HEK293 (cell line): ENCODE measurements around the gene MAP2K6.

Source experiments
- CTCF ChIA-PET: fragments of 350-600 bp; formaldehyde crosslinking; extraction: SDS; loops from one replicate; lab custom pipeline; 2021; ENCODE audit warnings: antibody characterized with exemption; lab: Yijun Ruan, JAX
- POLR2A ChIA-PET: fragments of 300-600 bp; formaldehyde crosslinking; extraction: SDS; loops from one replicate; lab custom pipeline; 2020; ENCODE audit warnings: antibody characterized with exemption, inconsistent platforms; lab: Yijun Ruan, JAX
- H3K27ac ChIP-seq: fragments of 200-500 bp; sonication (Bioruptor generic); 2 replicates; pipeline ENCODE4 v1.5.1; 2014; ENCODE audit warnings: low read depth, low read length, control low read depth, inconsistent platforms; ENCODE audit errors: extremely low read depth
- H3K36me3 ChIP-seq, 2 experiments: fragments of 200-500 bp in 1 of 2; sonication (Bioruptor generic) in 1 of 2; 1 replicate in 1 of 2; 2 replicates in 1 of 2; pipeline ENCODE4 v1.5.1; 2014 to 2017; ENCODE audit warnings: inconsistent platforms in 2 of 2, low read length in 2 of 2; ENCODE audit not compliant: control insufficient read depth in 2 of 2, insufficient read depth in 1 of 2
- H3K4me1 ChIP-seq: fragments of 200-500 bp; sonication (Bioruptor generic); 2 replicates; pipeline ENCODE4 v1.5.1; 2014; ENCODE audit warnings: mild to moderate bottlenecking, low read length, inconsistent platforms; ENCODE audit not compliant: control insufficient read depth, insufficient read depth
- H3K4me3 ChIP-seq: 2 replicates; pipeline ENCODE4 v1.5.1; 2011; ENCODE audit warnings: low read depth, mild to moderate bottlenecking, control low read depth, low read length, moderate library complexity
- H3K9me3 ChIP-seq: fragments of 200-500 bp; sonication (Bioruptor generic); 2 replicates; pipeline ENCODE4 v1.5.1; 2014; ENCODE audit warnings: low read depth, low read length, inconsistent platforms; ENCODE audit not compliant: control insufficient read depth, insufficient read depth
- GLIS2 ChIP-seq: fragments of 450-650 bp; formaldehyde crosslinking; IDR thresholded peaks from 2 replicates; pipeline ENCODE4 v1.5.1; 2016; ENCODE audit warnings: missing biosample characterization, missing genetic modification characterization
- PRDM1 ChIP-seq: fragments of 450-650 bp; formaldehyde crosslinking; IDR thresholded peaks from 2 replicates; pipeline ENCODE4; 2016; ENCODE audit warnings: missing biosample characterization, missing genetic modification characterization
- PRDM6 ChIP-seq: fragments of 450-650 bp; formaldehyde crosslinking; IDR thresholded peaks from 2 replicates; pipeline ENCODE4 v1.5.1; 2017; ENCODE audit warnings: missing biosample characterization, missing genetic modification characterization
- REPIN1 ChIP-seq: fragments of 450-650 bp; formaldehyde crosslinking; IDR thresholded peaks from 2 replicates; pipeline ENCODE4 v1.5.1; 2017; ENCODE audit warnings: missing biosample characterization, missing genetic modification characterization, low read depth
- SCRT2 ChIP-seq: fragments of 450-650 bp; formaldehyde crosslinking; IDR thresholded peaks from 2 replicates; pipeline ENCODE4 v1.5.1; 2016; ENCODE audit warnings: missing biosample characterization, missing genetic modification characterization
- SETDB1 ChIP-seq: IDR thresholded peaks from one replicate; pipeline ENCODE4 v1.6.1; 2017; ENCODE audit warnings: mild to moderate bottlenecking, low read length, moderate library complexity, mixed read lengths; ENCODE audit not compliant: insufficient read length
- TRIM28 ChIP-seq: IDR thresholded peaks from 2 replicates; pipeline ENCODE4 v1.6.1; 2011; ENCODE audit warnings: low read length, control low read depth, borderline replicate concordance
- ZBTB11 ChIP-seq: fragments of 450-650 bp; formaldehyde crosslinking; conservative IDR thresholded peaks from 2 replicates; pipeline ENCODE4 v1.5.1; 2016; ENCODE audit warnings: low read depth, missing biosample characterization, missing genetic modification characterization
- ZBTB6 ChIP-seq: fragments of 450-650 bp; formaldehyde crosslinking; IDR thresholded peaks from 2 replicates; pipeline ENCODE4 v1.5.1; 2017; ENCODE audit warnings: missing biosample characterization, missing genetic modification characterization
- ZBTB7A ChIP-seq: fragments of 450-650 bp; formaldehyde crosslinking; IDR thresholded peaks from 2 replicates; pipeline ENCODE4 v1.5.1; 2016; ENCODE audit warnings: low read depth, missing biosample characterization, missing genetic modification characterization
- ZIC2 ChIP-seq: fragments of 450-650 bp; formaldehyde crosslinking; IDR thresholded peaks from 2 replicates; pipeline ENCODE4 v1.5.1; 2016; ENCODE audit warnings: missing biosample characterization, missing genetic modification characterization
- ZNF184 ChIP-seq: fragments of 450-650 bp; IDR thresholded peaks from 2 replicates; pipeline ENCODE4 v1.5.1; 2018; ENCODE audit warnings: missing biosample characterization, mild to moderate bottlenecking, missing genetic modification characterization
- ZNF37A ChIP-seq: fragments of 450-650 bp; IDR thresholded peaks from 2 replicates; pipeline ENCODE4 v1.5.1; 2018; ENCODE audit warnings: missing biosample characterization, missing genetic modification characterization
- ZNF398 ChIP-seq: fragments of 450-650 bp; formaldehyde crosslinking; IDR thresholded peaks from 2 replicates; pipeline ENCODE4 v1.5.1; 2017; ENCODE audit warnings: missing biosample characterization, missing genetic modification characterization
- ZNF426 ChIP-seq: fragments of 450-650 bp; formaldehyde crosslinking; IDR thresholded peaks from 2 replicates; pipeline ENCODE4 v1.5.1; 2017; ENCODE audit warnings: missing biosample characterization, missing genetic modification characterization, mild to moderate bottlenecking, inconsistent platforms, moderate library complexity
- ZNF449 ChIP-seq: fragments of 450-650 bp; formaldehyde crosslinking; IDR thresholded peaks from 2 replicates; pipeline ENCODE4 v1.5.1; 2017; ENCODE audit warnings: missing biosample characterization, mild to moderate bottlenecking, missing genetic modification characterization, moderate library complexity
- ZNF529 ChIP-seq: fragments of 450-650 bp; formaldehyde crosslinking; IDR thresholded peaks from 2 replicates; pipeline ENCODE4 v1.5.1; 2017; ENCODE audit warnings: missing genetic modification characterization, missing biosample characterization; ENCODE audit not compliant: insufficient replicate concordance
- ZNF558 ChIP-seq: fragments of 450-650 bp; formaldehyde crosslinking; IDR thresholded peaks from 2 replicates; pipeline ENCODE4 v1.5.1; 2016; ENCODE audit warnings: missing biosample characterization, missing genetic modification characterization
- ZNF561 ChIP-seq: fragments of 450-650 bp; IDR thresholded peaks from 2 replicates; pipeline ENCODE4 v1.5.1; 2018; ENCODE audit warnings: missing biosample characterization, missing genetic modification characterization, borderline replicate concordance
- ZNF596 ChIP-seq: fragments of 450-650 bp; IDR thresholded peaks from 2 replicates; pipeline ENCODE4 v1.5.0; 2018; ENCODE audit warnings: missing biosample characterization, mild to moderate bottlenecking, missing genetic modification characterization, moderate library complexity
- ZNF677 ChIP-seq: fragments of 450-650 bp; IDR thresholded peaks from 2 replicates; pipeline ENCODE4 v1.5.0; 2018; ENCODE audit warnings: missing biosample characterization, mild to moderate bottlenecking, missing genetic modification characterization, moderate library complexity
- ZNF692 ChIP-seq: fragments of 450-650 bp; formaldehyde crosslinking; IDR thresholded peaks from 2 replicates; pipeline ENCODE4 v1.5.1; 2016; ENCODE audit warnings: missing biosample characterization, missing genetic modification characterization
- ZNF777 ChIP-seq: fragments of 450-650 bp; formaldehyde crosslinking; IDR thresholded peaks from 2 replicates; pipeline ENCODE4 v1.5.1; 2017; ENCODE audit warnings: missing biosample characterization, missing genetic modification characterization, borderline replicate concordance
- ZSCAN30 ChIP-seq: fragments of 450-650 bp; IDR thresholded peaks from 2 replicates; pipeline ENCODE4 v1.5.1; 2018; ENCODE audit warnings: missing biosample characterization, mild to moderate bottlenecking, missing genetic modification characterization, moderate library complexity

The MAP2K6 gene

GRCh38 chr17:69433093-69433492, 18.6 kb downstream of the MAP2K6 start (continued):
- TF ChIP-seq ZNF449 (tag by site-specific recombination) (peak; percentile 63; the same call in 1 of the 2 replicates), PRDM6 (peak; percentile 28; the same call in 1 of the 2 replicates), ZBTB11 (no peak)

GRCh38 chr17:69434164-69434579, 19.7 kb downstream of the MAP2K6 start:
- CTCF ChIA-PET = interaction anchor here (0.6 kb wide), 1 partner anchor 1718 kb away, joined by 3 read pairs; no protein-coding TSS in a partner anchor
- Histone ChIP-seq H3K27ac (no peak overlapping the region), H3K36me3 (no peaks in the 10 kb centered on the region), H3K9me3 (no peaks in the 10 kb centered on the region), H3K4me3 (no peak overlapping the region), H3K4me1 (peaks cover 12% of the 10 kb centered on the region)
- POLR2A ChIA-PET = no interaction called here
- TF ChIP-seq SCRT2 (tag by site-specific recombination) (peak; percentile 83), PRDM6 (peak; percentile 39; the same call in 1 of the 2 replicates), ZNF529 (tag by site-specific recombination) (no peak), ZBTB7A (tag by site-specific recombination) (no peak), ZNF561 (tag by site-specific recombination) (no peak), ZNF37A (tag by site-specific recombination) (no peak), ZNF596 (tag by site-specific recombination) (no peak), GLIS2 (tag by site-specific recombination) (no peak), TRIM28 (no peak), ZBTB6 (tag by site-specific recombination) (peak; percentile 54; the same call in 1 of the 2 replicates), ZNF558 (tag by site-specific recombination) (no peak), ZNF777 (tag by site-specific recombination) (no peak), ZIC2 (no peak), ZNF184 (no peak), ZNF692 (tag by site-specific recombination) (no peak), REPIN1 (tag by site-specific recombination) (no peak), ZNF398 (tag by site-specific recombination) (0 out of 2 replicates have a peak, but pooled peaks have one; percentile 21), SETDB1 (no peak), PRDM1 (no peak), ZSCAN30 (tag by site-specific recombination) (no peak), ZNF677 (tag by site-specific recombination) (no peak), ZNF426 (tag by site-specific recombination) (no peak)
